Keratinocyte (primary cell): ENCODE data around the gene FAM209B. TPM values are rescaled to one million over a fixed set of nuclear protein-coding genes. Genes with fewer than 3 reads are reported as not detected.
"Not testable (repeated sequence)": the region's sequence is repeated elsewhere in the genome, so short reads cannot be mapped to it uniquely, and the experiment has no call there.

ENCODE experiments used
- DNase-seq: peaks from one replicate; pipeline ENCODE4 v3.0.0-alpha.2; 2011; ENCODE audit warnings: low read depth, missing footprints, low spot score
- FAIRE-seq: peaks from 2 replicates; lab custom pipeline; 2011; peaks lifted over from hg19 to GRCh38; lab: Jason Lieb, UNC
- H2AFZ ChIP-seq: 2 replicates; pipeline ENCODE4 v1.6.0; 2012; ENCODE audit warnings: low read length, control low read depth, inconsistent platforms; ENCODE audit not compliant: control insufficient read depth
- H3K27ac ChIP-seq: 2 replicates; pipeline ENCODE4 v1.5.1; 2011; ENCODE audit warnings: low read length; ENCODE audit not compliant: control insufficient read depth, insufficient read depth
- H3K27me3 ChIP-seq: 3 replicates; pipeline ENCODE4 v1.6.0; 2011; ENCODE audit warnings: low read length; ENCODE audit not compliant: control insufficient read depth, insufficient read depth; ENCODE audit errors: extremely low read depth
- H3K36me3 ChIP-seq, 2 experiments: 2 replicates in 1 of 2; 3 replicates in 1 of 2; pipeline ENCODE4 v1.5.1; 2011; ENCODE audit warnings: low read length in 2 of 2, mild to moderate bottlenecking in 1 of 2; ENCODE audit not compliant: control insufficient read depth in 2 of 2, insufficient read depth in 2 of 2; ENCODE audit errors: extremely low read depth in 1 of 2
- H3K4me1 ChIP-seq: 3 replicates; pipeline ENCODE4 v1.5.1; 2011; ENCODE audit warnings: low read length; ENCODE audit not compliant: control insufficient read depth, insufficient read depth; ENCODE audit errors: extremely low read depth
- H3K4me2 ChIP-seq: 3 replicates; pipeline ENCODE4 v1.6.0; 2011; ENCODE audit warnings: low read depth, low read length; ENCODE audit not compliant: control insufficient read depth, insufficient read depth; ENCODE audit errors: extremely low read depth
- H3K4me3 ChIP-seq, 3 experiments: fragments of 200-600 bp in 1 of 3; sonication (generic) in 1 of 3; 2 replicates in 2 of 3; 3 replicates in 1 of 3; pipeline ENCODE4 v1.5.1; 2011 to 2016; ENCODE audit warnings: low read length in 3 of 3, mild to moderate bottlenecking in 3 of 3, control low read depth in 2 of 3, inconsistent platforms in 1 of 3, low read depth in 1 of 3, mixed read lengths in 1 of 3, mixed run types in 1 of 3, moderate library complexity in 1 of 3; ENCODE audit not compliant: control insufficient read depth in 2 of 3, insufficient read depth in 2 of 3; ENCODE audit errors: extremely low read depth in 1 of 3
- H3K79me2 ChIP-seq: 2 replicates; pipeline ENCODE4 v1.6.0; 2012; ENCODE audit warnings: low read length; ENCODE audit not compliant: control insufficient read depth, insufficient read depth
- H3K9ac ChIP-seq: 3 replicates; pipeline ENCODE4 v1.6.0; 2011; ENCODE audit warnings: low read length; ENCODE audit not compliant: control insufficient read depth, insufficient read depth; ENCODE audit errors: extremely low read depth
- H3K9me1 ChIP-seq: 3 replicates; pipeline ENCODE4 v1.6.0; 2011; ENCODE audit warnings: low read length; ENCODE audit not compliant: control insufficient read depth, insufficient read depth; ENCODE audit errors: extremely low read depth
- H3K9me3 ChIP-seq: 2 replicates; pipeline ENCODE4 v1.5.1; 2012; ENCODE audit warnings: low read depth, low read length; ENCODE audit not compliant: control insufficient read depth
- H4K20me1 ChIP-seq: 3 replicates; pipeline ENCODE4 v1.6.0; 2011; ENCODE audit warnings: low read length; ENCODE audit not compliant: control insufficient read depth, insufficient read depth; ENCODE audit errors: extremely low read depth
- CTCF ChIP-seq, 3 experiments: IDR thresholded peaks in 1 of 3; conservative IDR thresholded peaks in 1 of 3; optimal IDR thresholded peaks in 1 of 3; 2 replicates in 2 of 3; 3 replicates in 1 of 3; pipeline versions ENCODE3 to v1.5.1; 2011; ENCODE audit warnings: low read length in 3 of 3, mild to moderate bottlenecking in 3 of 3, moderate library complexity in 2 of 3, control low read depth in 1 of 3, inconsistent platforms in 1 of 3; ENCODE audit not compliant: insufficient read depth in 2 of 3; ENCODE audit errors: extremely low read depth in 1 of 3
- EZH2 ChIP-seq: IDR thresholded peaks from one replicate; pipeline ENCODE4 v1.6.1; 2012; ENCODE audit warnings: inconsistent platforms, mild to moderate bottlenecking, low read length, moderate library complexity
- dilution Hi-C: fragments of 300-500 bp; cut with MboI; formaldehyde crosslinking; loops from one replicate; pipeline ENCODE4 v1.7.0; 2020; ENCODE audit warnings: low sequenced_read_pairs; ENCODE audit not compliant: extremely low pct_ligation_motif_present
- polyA minus RNA-seq, 3 experiments: library from RNA; depleted of rRNA, polyadenylated mRNA; stranded (reverse); fragments of >200 nt; gene quantifications; 1 replicate in 1 of 3; 2 replicates in 1 of 3; 3 replicates in 1 of 3; pipeline ENCODE4 v1.2.3, GENCODE V29; 2011
- polyA plus RNA-seq, 5 experiments: library from polyadenylated mRNA; depleted of rRNA in 3 of 5; stranded (reverse) in 3 of 5; stranded (forward) in 1 of 5; unstranded in 1 of 5; fragments of >200 nt; gene quantifications; 1 replicate in 1 of 5; 2 replicates in 3 of 5; 3 replicates in 1 of 5; pipeline versions ENCODE4 v1.2.1 to v1.2.3, GENCODE V29; 2011 to 2012; ENCODE audit warnings: missing spikeins in 2 of 5, low read depth in 1 of 5, low replicate concordance in 1 of 5

Gene FAM209B, protein sequence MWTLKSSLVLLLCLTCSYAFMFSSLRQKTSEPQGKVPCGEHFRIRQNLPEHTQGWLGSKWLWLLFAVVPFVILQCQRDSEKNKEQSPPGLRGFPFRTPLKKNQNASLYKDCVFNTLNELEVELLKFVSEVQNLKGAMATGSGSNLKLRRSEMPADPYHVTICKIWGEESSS
- polyA plus RNA-seq = 0.12 to 0.38 TPM (median 0.18 TPM) in 3 replicates
- 0.54 TPM for polyA plus RNA-seq (2011; ENCODE audit: low read depth)
- 0.13 and 0.26 TPM in 2 replicates for polyA plus RNA-seq (2011; cell fraction: cytosol; rRNA removed)
- 0.52 and 0.62 TPM in 2 replicates for polyA plus RNA-seq (2011; cell fraction: nucleus; rRNA removed)
- polyA plus RNA-seq (2012; ENCODE audit: low replicate concordance) = 0.65 TPM in 1 of 2 replicates, not detected in the other
- 0.59 TPM in 1 of 3 replicates, not detected in the others for polyA minus RNA-seq
- not detected for polyA minus RNA-seq (2011; cell fraction: cytosol; rRNA and poly(A)+ RNA removed)
- not detected in 2 replicates for polyA minus RNA-seq (2011; cell fraction: nucleus; rRNA and poly(A)+ RNA removed)

DNA sequence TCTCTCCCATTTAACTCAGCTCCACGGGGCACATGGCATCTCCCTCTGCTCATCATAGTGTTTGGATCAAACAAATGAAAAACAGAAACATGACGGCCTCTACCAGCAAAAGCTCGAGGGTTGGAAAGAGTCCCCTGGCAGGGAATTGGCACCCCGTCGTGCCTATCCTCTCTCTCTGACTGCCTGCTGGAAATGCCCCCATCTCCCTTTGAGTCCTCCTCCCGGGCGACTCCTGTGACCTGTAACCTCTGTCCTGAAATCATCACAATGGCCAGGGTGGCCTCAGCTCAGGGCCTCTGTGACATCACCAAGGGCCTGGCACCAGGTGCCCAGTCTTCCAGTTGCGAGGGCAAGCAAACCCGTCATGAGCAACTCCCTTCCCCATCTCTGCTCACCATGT lies at the start of gene FAM209B:
FAM209B (plus strand) TSS at position 301 of the 400 bp plus-strand sequence; CDS start at position 397, 96 bp downstream.
- H3K79me2 ChIP-seq, H3K27me3 ChIP-seq, H3K4me2 ChIP-seq, dilution Hi-C loops, DNase-seq, H3K4me1 ChIP-seq, FAIRE-seq, H3K4me3 ChIP-seq, H2AFZ ChIP-seq, H3K9me1 ChIP-seq, H3K36me3 ChIP-seq, H3K9me3 ChIP-seq, H4K20me1 ChIP-seq, H3K9ac ChIP-seq, H3K27ac ChIP-seq: not testable (repeated sequence)

DNA sequence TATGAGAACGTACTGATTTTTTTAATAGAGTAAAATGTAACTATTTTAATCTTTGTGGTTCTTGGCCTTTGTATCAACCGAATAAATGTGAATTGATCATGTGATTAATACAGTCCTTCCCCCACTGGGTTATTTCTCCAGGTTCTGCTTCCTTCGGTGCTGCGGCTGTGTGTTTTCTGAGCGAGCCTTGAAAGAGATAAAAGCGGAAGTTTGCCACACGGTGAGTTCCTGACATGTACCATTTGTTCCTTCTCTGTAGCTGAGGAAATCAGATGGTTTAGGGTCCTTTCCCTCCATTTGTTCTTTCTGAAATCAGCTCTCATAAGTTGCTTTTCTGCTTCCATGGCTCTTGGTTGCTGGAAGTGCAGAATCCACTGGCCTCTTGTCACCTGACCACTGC lies 49.1 kb upstream of the FAM209B start:
- Histone ChIP-seq H3K9me3 (no peaks in the 10 kb centered on the region), H3K9ac (no peak overlapping the region), H3K27ac (no peak overlapping the region), H3K36me3 (peaks cover 11 to 18% of the 10 kb centered on the region in 2 experiments), H3K9me1 (no peaks in the 10 kb centered on the region), H3K4me2 (no peak overlapping the region), H3K4me1 (no peaks in the 10 kb centered on the region), H3K4me3 (no peak overlapping the region), H3K79me2 (peaks cover 3% of the 10 kb centered on the region), H4K20me1 (no peaks in the 10 kb centered on the region), H2AFZ (no peak overlapping the region), H3K27me3 (no peaks in the 10 kb centered on the region)
- FAIRE-seq = no peak
- TF ChIP-seq EZH2 = no peak
- TF ChIP-seq CTCF (optimal IDR thresholded peaks at IDR 0.05 in 1 of 3, IDR thresholded peaks at IDR 0.05 in 1 of 3, conservative IDR thresholded peaks at IDR 0.05 in 1 of 3; ENCODE audit: extremely low read depth in 1 of 3, insufficient read depth in 2 of 3, low read length in 3 of 3) = no peak
- no peak for DNase-seq
- dilution Hi-C loops = no loop called here
